Left ventricle myocardium inferior (tissue), 1 donor: Measurements from ENCODE around the gene PKN3. TPM values are rescaled to one million over a fixed set of nuclear protein-coding genes. Genes with fewer than 3 reads are reported as not detected.

Source experiments
- DNase-seq: peaks from one replicate; pipeline ENCODE4 v3.0.0-alpha.2; 2020
- H3K27ac ChIP-seq: fragments of 200-600 bp; replicated peaks from 2 replicates; pipeline ENCODE4 v1.8.0; 2021
- H3K27me3 ChIP-seq: fragments of 200-600 bp; 2 replicates; pipeline ENCODE4 v1.8.0; 2021; ENCODE audit warnings: low read depth
- H3K36me3 ChIP-seq: fragments of 200-600 bp; 2 replicates; pipeline ENCODE4 v1.8.0; 2021
- H3K4me1 ChIP-seq: fragments of 200-600 bp; 2 replicates; pipeline ENCODE4 v1.8.0; 2021
- H3K4me3 ChIP-seq: fragments of 200-600 bp; 2 replicates; pipeline ENCODE4 v1.8.0; 2021; ENCODE audit warnings: mild to moderate bottlenecking, moderate library complexity
- H3K9me3 ChIP-seq: fragments of 200-600 bp; replicated peaks from 2 replicates; pipeline ENCODE4 v1.8.0; 2021
- intact Hi-C: fragments of 100-400 bp; cut with micrococcal nuclease; formaldehyde crosslinking; loops from one replicate; pipeline ENCODE4 v1.11.0; 2022
- total RNA-seq: library from RNA; stranded (reverse); fragmentation: NEBNext Ultra II Directional; extraction: Animal tissue kit (Norgen Biotek cat#: 25700); gene quantifications from one replicate; pipeline ENCODE4 v1.2.1, GENCODE V29; 2021
- TF ChIP-seq, protein P1 (sequence below): fragments of 200-600 bp; IDR thresholded peaks from 2 replicates; pipeline ENCODE4 v1.8.0; 2021; ENCODE audit warnings: antibody characterized with exemption, mild to moderate bottlenecking, borderline replicate concordance
- donor health status: DM: no; HTN: yes; CAD: no; lungs with severe emphysema.

PKN3 gene
- total RNA-seq, 1 donor from 2014 or later = 6.3 TPM

DNA sequence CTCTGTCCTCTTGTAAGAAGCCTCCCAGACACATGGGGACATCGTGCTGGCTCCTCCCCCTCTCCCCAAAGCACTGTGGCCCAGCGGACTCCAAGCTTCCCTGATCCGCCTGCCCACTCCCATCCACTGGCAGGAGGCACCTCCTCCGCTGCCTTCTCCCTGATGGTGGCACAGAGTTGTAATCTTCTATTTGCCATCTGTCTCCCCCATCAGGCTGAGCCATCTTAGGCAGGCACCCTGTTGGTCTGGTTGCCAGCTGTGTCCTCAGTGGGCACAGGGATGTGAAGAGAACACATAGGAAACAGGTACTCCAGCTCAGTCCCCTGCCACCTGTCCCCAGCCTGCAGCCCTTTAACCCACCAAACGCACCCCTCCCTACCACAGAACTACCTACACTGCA, 27.0 kb downstream of the PKN3 start:
- DNase-seq = no peak
- no peak overlapping the region for H3K4me3 ChIP-seq
- no peaks in the 10 kb centered on the region for H3K9me3 ChIP-seq
- TF ChIP-seq, protein P1, sequence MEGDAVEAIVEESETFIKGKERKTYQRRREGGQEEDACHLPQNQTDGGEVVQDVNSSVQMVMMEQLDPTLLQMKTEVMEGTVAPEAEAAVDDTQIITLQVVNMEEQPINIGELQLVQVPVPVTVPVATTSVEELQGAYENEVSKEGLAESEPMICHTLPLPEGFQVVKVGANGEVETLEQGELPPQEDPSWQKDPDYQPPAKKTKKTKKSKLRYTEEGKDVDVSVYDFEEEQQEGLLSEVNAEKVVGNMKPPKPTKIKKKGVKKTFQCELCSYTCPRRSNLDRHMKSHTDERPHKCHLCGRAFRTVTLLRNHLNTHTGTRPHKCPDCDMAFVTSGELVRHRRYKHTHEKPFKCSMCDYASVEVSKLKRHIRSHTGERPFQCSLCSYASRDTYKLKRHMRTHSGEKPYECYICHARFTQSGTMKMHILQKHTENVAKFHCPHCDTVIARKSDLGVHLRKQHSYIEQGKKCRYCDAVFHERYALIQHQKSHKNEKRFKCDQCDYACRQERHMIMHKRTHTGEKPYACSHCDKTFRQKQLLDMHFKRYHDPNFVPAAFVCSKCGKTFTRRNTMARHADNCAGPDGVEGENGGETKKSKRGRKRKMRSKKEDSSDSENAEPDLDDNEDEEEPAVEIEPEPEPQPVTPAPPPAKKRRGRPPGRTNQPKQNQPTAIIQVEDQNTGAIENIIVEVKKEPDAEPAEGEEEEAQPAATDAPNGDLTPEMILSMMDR = no peak
- peaks cover 25% of the 10 kb centered on the region for H3K36me3 ChIP-seq
- H3K27ac ChIP-seq = no peak overlapping the region
- intact Hi-C loops = no loop called here
- H3K4me1 ChIP-seq = peaks cover 7% of the 10 kb centered on the region
- H3K27me3 ChIP-seq = no peaks in the 10 kb centered on the region

DNA sequence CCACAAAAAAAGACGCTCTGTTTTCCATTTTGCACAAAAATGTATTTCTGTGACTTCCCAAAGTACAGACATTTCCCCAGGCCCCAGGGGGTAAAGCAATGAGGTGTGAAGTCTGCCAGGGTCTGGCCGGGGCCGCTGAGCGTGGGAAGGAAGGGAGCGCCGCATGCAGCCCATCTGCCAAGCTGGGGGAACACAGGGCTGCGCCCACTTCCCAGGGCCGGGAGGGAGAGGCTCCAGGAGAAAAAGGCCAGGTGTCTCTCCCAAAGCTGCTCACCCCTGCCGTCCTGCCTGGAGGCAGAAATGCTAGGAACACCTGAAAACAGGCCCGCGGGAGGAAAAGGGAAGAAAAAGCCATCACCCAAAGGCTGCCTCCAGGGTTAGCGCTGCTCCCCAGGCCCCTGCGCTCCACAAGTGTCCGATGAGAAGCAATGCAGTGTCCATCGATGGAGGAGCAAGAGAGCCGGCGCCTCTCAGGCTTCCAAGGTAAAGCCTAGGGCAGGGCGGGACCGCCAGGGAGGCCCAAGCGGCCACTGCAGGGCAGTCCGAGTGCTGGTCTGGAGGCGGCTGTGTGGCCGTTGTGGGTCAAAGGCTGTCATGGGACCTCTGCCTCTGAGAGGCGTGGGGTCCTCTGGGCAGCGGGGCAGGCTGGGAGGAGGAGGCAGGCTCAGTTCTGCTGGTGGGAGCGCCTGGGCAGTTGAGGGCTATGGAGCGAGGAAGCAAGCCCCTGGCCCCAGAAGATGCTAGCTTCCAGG, 27.6 kb downstream of the PKN3 start:
- H3K36me3 ChIP-seq = peaks cover 31% of the 10 kb centered on the region
- no peak for DNase-seq
- intact Hi-C loops = no loop called here

DNA sequence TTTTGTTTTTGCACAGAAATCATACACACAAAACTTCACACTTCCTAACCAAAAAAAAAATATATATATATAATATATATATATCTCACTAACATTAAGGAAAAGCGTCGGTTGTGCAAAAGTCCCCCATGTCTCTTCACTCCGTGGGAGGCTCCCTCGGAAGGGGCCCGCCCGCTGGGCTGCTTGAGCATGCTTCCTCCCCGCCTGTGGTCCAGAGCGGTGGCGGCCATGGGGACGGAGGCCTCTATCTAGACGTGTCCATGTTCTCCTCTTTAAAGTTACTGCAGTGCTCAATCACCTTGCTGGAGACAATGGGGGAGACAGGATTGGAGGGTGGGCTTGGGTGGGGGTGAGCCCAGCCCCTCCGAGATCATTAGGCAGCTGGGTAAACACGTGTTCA, 28.8 kb downstream of the PKN3 start:
- Histone ChIP-seq H3K36me3 (peaks cover 37% of the 10 kb centered on the region), H3K4me3 (no peak overlapping the region), H3K27me3 (no peaks in the 10 kb centered on the region), H3K27ac (no peak overlapping the region), H3K4me1 (peaks cover 3% of the 10 kb centered on the region), H3K9me3 (no peaks in the 10 kb centered on the region)
- DNase-seq = no peak
- intact Hi-C loops = no loop called here
- TF ChIP-seq, protein P1 = no peak

More for the DNA sequence above, 27.6 kb downstream of the PKN3 start:
- Histone ChIP-seq H3K4me1 (peaks cover 3% of the 10 kb centered on the region), H3K27ac (no peak overlapping the region), H3K4me3 (no peak overlapping the region), H3K9me3 (no peaks in the 10 kb centered on the region), H3K27me3 (no peaks in the 10 kb centered on the region)
- TF ChIP-seq, protein P1 = no peak

DNA sequence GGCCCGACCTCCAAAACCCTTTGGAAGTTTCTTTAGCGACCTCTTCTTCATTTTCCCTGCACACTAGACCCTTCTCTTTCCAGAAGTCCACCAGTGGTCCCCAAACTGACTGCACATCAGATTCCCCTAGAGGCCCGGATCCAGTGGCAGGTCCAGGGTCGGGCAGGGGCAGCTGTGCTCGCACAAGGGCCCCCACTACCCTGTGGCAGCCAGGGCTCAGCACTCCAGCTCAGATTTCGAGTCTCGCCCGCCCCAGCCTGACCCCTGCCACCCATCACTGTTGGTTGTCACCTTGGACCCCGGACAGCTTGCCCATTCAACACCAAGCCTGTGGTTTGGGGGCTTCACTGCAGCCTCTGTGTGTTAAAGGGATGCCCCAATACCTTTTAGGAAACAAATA, 29.4 kb downstream of the PKN3 start:
- Histone ChIP-seq H3K27me3 (no peaks in the 10 kb centered on the region), H3K9me3 (no peaks in the 10 kb centered on the region), H3K4me1 (peaks cover 3% of the 10 kb centered on the region), H3K36me3 (peaks cover 41% of the 10 kb centered on the region), H3K4me3 (no peak overlapping the region), H3K27ac (no peak overlapping the region)
- intact Hi-C loops = no loop called here
- TF ChIP-seq, protein P1 = no peak
- no peak for DNase-seq

DNA sequence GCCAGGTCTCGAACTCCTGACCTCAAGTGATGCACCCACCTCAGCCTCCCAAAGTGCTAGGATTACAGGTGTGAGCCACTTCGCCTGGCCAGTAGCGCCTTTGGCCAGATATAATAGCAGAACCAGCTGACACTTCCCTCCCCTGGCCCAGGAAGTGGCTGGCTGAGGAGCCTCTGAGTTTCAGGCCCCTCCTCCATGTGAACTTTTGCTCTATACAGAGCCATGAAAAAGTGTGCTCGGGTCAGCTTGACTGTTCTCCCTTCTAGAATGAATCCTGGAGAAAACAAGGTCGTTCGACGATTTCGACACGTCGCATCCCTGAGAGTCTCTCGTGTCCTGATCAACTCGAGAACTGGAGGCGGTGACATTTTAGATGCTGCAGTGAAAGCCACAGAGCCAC, 30.3 kb downstream of the PKN3 start:
- H3K27me3 ChIP-seq = no peaks in the 10 kb centered on the region
- TF ChIP-seq, protein P1 = no peak
- H3K9me3 ChIP-seq = no peaks in the 10 kb centered on the region
- no peak overlapping the region for H3K27ac ChIP-seq
- H3K4me3 ChIP-seq = no peak overlapping the region
- H3K36me3 ChIP-seq = peaks cover 49% of the 10 kb centered on the region
- H3K4me1 ChIP-seq = peaks cover 3% of the 10 kb centered on the region
- intact Hi-C loops = no loop called here
- DNase-seq = no peak
